ENCODE measurements around the gene SURF2. TPM values are rescaled to one million over a fixed set of nuclear protein-coding genes. Genes with fewer than 3 reads are reported as not detected.

Gene SURF2
- total RNA-seq, 2 experiments from 2014 or later, result 18.4 to 20.7 TPM

DNA sequence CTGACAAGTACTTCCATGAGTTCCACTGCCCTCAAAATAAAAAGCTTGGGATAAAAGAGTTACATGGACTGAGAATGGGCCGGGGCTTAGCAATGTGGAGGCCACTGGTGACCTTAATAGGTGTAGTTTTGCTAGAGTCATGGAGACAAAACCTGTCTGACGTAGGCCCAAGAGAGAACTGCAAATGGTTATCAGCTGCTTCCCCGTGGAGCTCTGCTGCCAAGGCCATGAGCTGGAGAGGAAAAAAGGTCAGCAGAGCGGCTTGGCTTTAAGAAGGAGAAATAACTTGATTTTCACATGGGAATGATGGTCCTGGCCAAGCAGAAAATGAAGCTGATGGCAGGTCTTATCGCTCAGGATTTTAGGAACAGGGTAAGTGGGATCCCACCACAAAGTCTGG lies 16.7 kb upstream of the SURF2 start:
- no peak overlapping the region for H3K4me3 Mint-ChIP-seq
- no peaks in the 10 kb centered on the region for H3K9me3 Mint-ChIP-seq (ENCODE audit: insufficient read depth)
- H3K4me1 Mint-ChIP-seq (ENCODE audit: low read depth), result peaks cover 59% of the 10 kb centered on the region
- ATAC-seq (no peak), DNase-seq (no peak)
- ChIA-PET CTCF (interaction anchor here (0.9 to 2.3 kb wide), 9 partner anchors 9 to 318 kb away, joined by 3 to 9 read pairs (median 4); partner anchors contain the start of genes MED22, RPL7A, SURF1 and SURF2), POLR2A (interaction anchor here (1.1 to 2.0 kb wide), 5 partner anchors 10 to 32 kb away, joined by 3 to 16 read pairs (median 6); partner anchors contain the start of genes MED22, RPL7A, SURF1 and SURF2)
- peak overlapping the region; percentile 90 for H3K27ac Mint-ChIP-seq
- peaks cover 67% of the 10 kb centered on the region for H3K36me3 Mint-ChIP-seq (ENCODE audit: low read depth)
- no peaks in the 10 kb centered on the region for H3K27me3 Mint-ChIP-seq (ENCODE audit: low read depth)

GRCh38 chr9:133340256-133340655 lies 16.1 kb upstream of the SURF2 start:
- POLR2A ChIA-PET, result interaction anchor here (1.1 to 2.0 kb wide), 5 partner anchors 9 to 32 kb away, joined by 3 to 16 read pairs (median 6); partner anchors contain the start of genes MED22, RPL7A, SURF1 and SURF2
- ATAC-seq (no peak), DNase-seq (peak; percentile 42)
- CTCF ChIA-PET, result interaction anchor here (0.9 to 2.3 kb wide), 12 partner anchors 8 to 318 kb away, joined by 3 to 9 read pairs (median 4); partner anchors contain the start of genes MED22, RPL7A, SURF1 and SURF2
- no peaks in the 10 kb centered on the region for H3K9me3 Mint-ChIP-seq (ENCODE audit: insufficient read depth)
- peaks cover 56% of the 10 kb centered on the region for H3K4me1 Mint-ChIP-seq (ENCODE audit: low read depth)
- H3K4me3 Mint-ChIP-seq, result peak overlapping the region; percentile 31
- H3K27me3 Mint-ChIP-seq (ENCODE audit: low read depth), result no peaks in the 10 kb centered on the region
- H3K27ac Mint-ChIP-seq, result peak overlapping the region; percentile 90
- H3K36me3 Mint-ChIP-seq (ENCODE audit: low read depth), result peaks cover 64% of the 10 kb centered on the region

DNA sequence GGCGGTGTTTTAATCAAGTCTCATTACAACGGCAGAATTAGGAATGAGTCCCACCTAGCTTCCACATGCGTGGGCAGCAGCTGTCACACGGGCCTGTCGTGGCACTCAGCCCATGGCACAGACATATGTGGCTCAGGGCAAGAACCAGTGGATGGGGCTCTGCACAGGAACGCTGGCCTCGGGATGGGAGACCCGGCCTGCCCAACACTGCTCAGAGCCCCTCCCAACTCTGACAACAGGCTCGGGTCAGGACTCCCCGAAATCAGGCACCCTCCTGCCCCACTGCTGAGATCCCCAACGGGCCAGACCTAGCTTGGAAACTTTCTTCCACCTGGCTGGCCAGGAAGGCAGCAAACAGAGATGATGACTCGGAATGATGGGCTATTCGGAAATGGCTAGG lies 15.4 kb upstream of the SURF2 start:
- peaks cover 53% of the 10 kb centered on the region for H3K4me1 Mint-ChIP-seq (ENCODE audit: low read depth)
- H3K4me3 Mint-ChIP-seq, result peak overlapping the region; percentile 31
- POLR2A ChIA-PET, result interaction anchor here (1.6 kb wide), 1 partner anchor 30 kb away, joined by 6 read pairs; no protein-coding TSS in a partner anchor
- peak overlapping the region; percentile 90 for H3K27ac Mint-ChIP-seq
- CTCF ChIA-PET, result interaction anchor here (1.0 to 3.9 kb wide), 6 partner anchors 10 to 31 kb away, joined by 3 to 21 read pairs (median 6); partner anchors contain the start of genes SURF1 and SURF2
- DNase-seq (no peak), ATAC-seq (no peak)
- H3K9me3 Mint-ChIP-seq (ENCODE audit: insufficient read depth), result no peaks in the 10 kb centered on the region
- H3K36me3 Mint-ChIP-seq (ENCODE audit: low read depth), result peaks cover 61% of the 10 kb centered on the region
- no peaks in the 10 kb centered on the region for H3K27me3 Mint-ChIP-seq (ENCODE audit: low read depth)

DNA sequence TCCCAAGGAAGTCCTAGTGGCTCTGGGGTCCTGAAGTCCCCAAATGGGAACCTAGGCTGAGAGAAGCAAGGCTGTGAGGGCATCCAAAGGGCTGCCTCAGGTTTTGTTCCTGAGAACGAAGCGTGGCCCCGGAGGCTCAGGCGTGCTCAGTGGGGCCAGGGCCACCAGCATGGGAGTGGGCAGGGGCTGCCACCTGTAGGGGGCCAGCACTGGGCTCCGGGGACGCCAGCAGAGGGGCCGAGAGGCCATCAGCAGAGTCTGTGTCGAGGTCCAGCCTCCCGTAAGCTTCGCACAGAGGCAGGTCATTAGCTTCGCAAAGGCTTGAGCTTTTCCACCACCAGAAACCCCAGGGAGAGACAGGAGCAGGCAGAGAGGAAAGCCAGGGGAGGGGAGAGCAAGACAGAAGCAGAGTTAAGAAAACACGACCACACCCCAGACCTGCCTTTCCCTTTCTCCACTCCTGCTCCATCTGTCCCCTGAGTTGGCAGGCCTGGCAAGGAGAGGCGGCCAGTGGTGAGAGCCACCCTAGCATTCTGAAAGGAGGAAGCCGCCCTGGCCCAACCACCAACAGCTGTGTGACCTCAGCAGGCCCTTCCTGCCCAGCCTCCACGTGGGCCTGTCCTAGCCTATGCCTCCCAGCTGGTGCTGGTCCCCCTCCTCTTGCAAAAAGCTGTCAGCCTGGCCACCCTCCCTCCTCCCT lies 14.8 kb upstream of the SURF2 start:
- no peaks in the 10 kb centered on the region for H3K27me3 Mint-ChIP-seq (ENCODE audit: low read depth)
- H3K36me3 Mint-ChIP-seq (ENCODE audit: low read depth), result peaks cover 61% of the 10 kb centered on the region
- no peak for ATAC-seq
- ChIA-PET POLR2A (interaction anchor here (0.9 kb wide), 1 partner anchor 29 kb away, joined by 4 read pairs; no protein-coding TSS in a partner anchor), CTCF (interaction anchor here (0.7 to 3.9 kb wide), 4 partner anchors 9 to 30 kb away, joined by 3 to 21 read pairs (median 4); no protein-coding TSS in a partner anchor)
- peaks cover 53% of the 10 kb centered on the region for H3K4me1 Mint-ChIP-seq (ENCODE audit: low read depth)
- no peak overlapping the region for H3K4me3 Mint-ChIP-seq
- peak overlapping the region; percentile 78 for H3K27ac Mint-ChIP-seq
- no peak for DNase-seq
- no peaks in the 10 kb centered on the region for H3K9me3 Mint-ChIP-seq (ENCODE audit: insufficient read depth)

DNA sequence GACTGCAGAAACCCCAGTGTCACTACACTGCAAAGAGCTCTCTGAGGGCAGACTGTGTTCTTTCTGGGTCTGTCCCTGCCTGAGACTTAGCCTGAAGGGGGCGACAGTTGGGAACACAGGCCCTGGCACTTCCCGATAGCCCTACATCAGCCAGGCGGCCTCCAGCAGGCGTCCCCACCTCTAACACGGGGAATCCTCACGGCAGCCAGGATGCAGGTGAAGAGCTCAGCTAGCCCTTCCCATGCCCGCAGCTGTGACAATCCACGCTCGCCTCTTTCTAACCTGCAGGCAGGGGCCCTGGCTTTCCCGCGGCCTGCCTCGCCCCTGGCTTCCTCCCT lies 14.3 kb upstream of the SURF2 start:
- no peak for ATAC-seq
- Mint-ChIP-seq H3K27me3 (ENCODE audit: low read depth) (no peaks in the 10 kb centered on the region), H3K9me3 (ENCODE audit: insufficient read depth) (no peaks in the 10 kb centered on the region), H3K4me3 (no peak overlapping the region), H3K36me3 (ENCODE audit: low read depth) (peaks cover 65% of the 10 kb centered on the region), H3K27ac (peak overlapping the region; percentile 78), H3K4me1 (ENCODE audit: low read depth) (peaks cover 53% of the 10 kb centered on the region)
- ChIA-PET POLR2A (interaction anchor here (0.9 kb wide), 1 partner anchor 29 kb away, joined by 4 read pairs; no protein-coding TSS in a partner anchor), CTCF (interaction anchor here (0.7 to 3.9 kb wide), 2 partner anchors 20 to 29 kb away, joined by 3 to 21 read pairs; no protein-coding TSS in a partner anchor)
- DNase-seq, result no peak

- no peak overlapping the region for H3K4me3 Mint-ChIP-seq
- H3K27ac Mint-ChIP-seq, result no peak overlapping the region
- peaks cover 55% of the 10 kb centered on the region for H3K4me1 Mint-ChIP-seq (ENCODE audit: low read depth)
- POLR2A ChIA-PET, result interaction anchor here (0.9 kb wide), 2 partner anchors 9 to 28 kb away, joined by 4 read pairs; no protein-coding TSS in a partner anchor
- DNase-seq (no peak), ATAC-seq (no peak)
- H3K9me3 Mint-ChIP-seq (ENCODE audit: insufficient read depth), result no peaks in the 10 kb centered on the region
- H3K36me3 Mint-ChIP-seq (ENCODE audit: low read depth), result peaks cover 66% of the 10 kb centered on the region
- H3K27me3 Mint-ChIP-seq (ENCODE audit: low read depth), result no peaks in the 10 kb centered on the region
- CTCF ChIA-PET, result interaction anchor here (3.9 kb wide), 1 partner anchor 29 kb away, joined by 21 read pairs; no protein-coding TSS in a partner anchor
These were observed 13.8 kb upstream of the SURF2 start for GRCh38 chr9:133342570-133342969.

GRCh38 chr9:133344071-133344470 lies 12.3 kb upstream of the SURF2 start:
- ChIA-PET CTCF (interaction anchor here (3.9 kb wide), 1 partner anchor 27 kb away, joined by 21 read pairs; no protein-coding TSS in a partner anchor), POLR2A (interaction anchor here (0.6 to 9.1 kb wide), 5 partner anchors 9 to 130 kb away, joined by 3 to 192 read pairs (median 3); partner anchors contain the start of genes STKLD1 and SURF4)
- DNase-seq, result no peak
- no peaks in the 10 kb centered on the region for H3K9me3 Mint-ChIP-seq (ENCODE audit: insufficient read depth)
- H3K27ac Mint-ChIP-seq, result no peak overlapping the region
- no peaks in the 10 kb centered on the region for H3K27me3 Mint-ChIP-seq (ENCODE audit: low read depth)
- ATAC-seq, result no peak
- peaks cover 63% of the 10 kb centered on the region for H3K36me3 Mint-ChIP-seq (ENCODE audit: low read depth)
- H3K4me3 Mint-ChIP-seq, result no peak overlapping the region
- peaks cover 58% of the 10 kb centered on the region for H3K4me1 Mint-ChIP-seq (ENCODE audit: low read depth)

- Mint-ChIP-seq H3K4me3 (no peak overlapping the region), H3K36me3 (ENCODE audit: low read depth) (peaks cover 63% of the 10 kb centered on the region), H3K27ac (no peak overlapping the region), H3K9me3 (ENCODE audit: insufficient read depth) (no peaks in the 10 kb centered on the region), H3K27me3 (ENCODE audit: low read depth) (no peaks in the 10 kb centered on the region), H3K4me1 (ENCODE audit: low read depth) (peaks cover 58% of the 10 kb centered on the region)
- no peak for DNase-seq
- ATAC-seq, result no peak
- CTCF ChIA-PET, result interaction anchor here (3.9 kb wide), 1 partner anchor 27 kb away, joined by 21 read pairs; no protein-coding TSS in a partner anchor
- POLR2A ChIA-PET, result interaction anchor here (1.7 to 9.1 kb wide), 3 partner anchors 11 to 29 kb away, joined by 5 to 192 read pairs (median 5); partner anchors contain the start of genes STKLD1 and SURF4
These were observed 11.4 kb upstream of the SURF2 start for GRCh38 chr9:133344979-133345378.

DNA sequence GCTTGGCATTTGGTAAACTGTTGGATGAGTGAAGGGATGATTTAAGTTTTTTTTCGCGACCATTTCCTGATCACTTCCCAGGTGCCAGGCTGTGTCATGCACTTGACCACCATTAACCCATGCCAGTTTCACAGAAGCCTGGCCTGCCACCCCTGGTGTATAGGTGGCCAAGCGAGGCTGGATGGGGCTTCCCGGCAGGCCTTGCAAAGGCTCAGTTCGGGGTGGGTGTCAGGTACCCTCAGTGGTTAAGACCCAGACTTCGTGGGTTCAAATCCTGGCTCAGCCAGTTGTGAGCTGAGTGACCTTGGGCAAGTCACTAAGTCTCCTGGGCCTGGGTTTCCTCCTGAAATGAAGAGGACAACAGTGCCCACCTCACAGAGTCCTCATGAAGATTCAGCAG lies 10.8 kb upstream of the SURF2 start:
- ChIA-PET CTCF (interaction anchor here (1.5 kb wide), 1 partner anchor 59 kb away, joined by 3 read pairs; no protein-coding TSS in a partner anchor), POLR2A (interaction anchor here (2.2 to 9.1 kb wide), 2 partner anchors 20 to 28 kb away, joined by 5 to 192 read pairs; partner anchors contain the start of genes STKLD1 and SURF4)
- no peaks in the 10 kb centered on the region for H3K9me3 Mint-ChIP-seq (ENCODE audit: insufficient read depth)
- H3K4me3 Mint-ChIP-seq, result no peak overlapping the region
- no peak for ATAC-seq
- H3K27me3 Mint-ChIP-seq (ENCODE audit: low read depth), result no peaks in the 10 kb centered on the region
- H3K4me1 Mint-ChIP-seq (ENCODE audit: low read depth), result peaks cover 58% of the 10 kb centered on the region
- DNase-seq, result no peak
- no peak overlapping the region for H3K27ac Mint-ChIP-seq
- peaks cover 63% of the 10 kb centered on the region for H3K36me3 Mint-ChIP-seq (ENCODE audit: low read depth)

- peak overlapping the region; percentile 91 for H3K27ac Mint-ChIP-seq
- ChIA-PET POLR2A (interaction anchor here (0.5 to 9.1 kb wide), 5 partner anchors 10 to 27 kb away, joined by 3 to 192 read pairs (median 5); partner anchors contain the start of genes STKLD1, SURF1, SURF2 and SURF4), CTCF (interaction anchor here (1.1 to 1.5 kb wide), 2 partner anchors 9 to 59 kb away, joined by 3 read pairs; no protein-coding TSS in a partner anchor)
- DNase-seq (no peak), ATAC-seq (no peak)
- H3K36me3 Mint-ChIP-seq (ENCODE audit: low read depth), result peaks cover 61% of the 10 kb centered on the region
- no peaks in the 10 kb centered on the region for H3K9me3 Mint-ChIP-seq (ENCODE audit: insufficient read depth)
- H3K4me3 Mint-ChIP-seq, result peak overlapping the region; percentile 99
- no peaks in the 10 kb centered on the region for H3K27me3 Mint-ChIP-seq (ENCODE audit: low read depth)
- H3K4me1 Mint-ChIP-seq (ENCODE audit: low read depth), result peaks cover 56% of the 10 kb centered on the region
These were observed 10.1 kb upstream of the SURF2 start for GRCh38 chr9:133346021-133346785.

Measured in activated CD8-positive, alpha-beta T cell treated with anti-CD3 and anti-CD28 coated beads, Interleukin-2, amount 10 ng/mL, durations not matched to agents 7 days and 5 days (primary cell).